Endothelial cell of umbilical vein (primary cell): ENCODE data around the gene GCH1. TPM values are rescaled to one million over a fixed set of nuclear protein-coding genes. Genes with fewer than 3 reads are reported as not detected.

Source experiments
- BruUV-seq: library from RNA; stranded (reverse); fragments of 400-500 nt; replicated peaks from 2 replicates; lab custom pipeline; 2021; lab: Mats Ljungman, UMichigan
- CTCF ChIA-PET: fragments of 300-600, 350-600 bp; sonication (Branson Sonifier 250); formaldehyde crosslinking; loops from one replicate; lab custom pipeline; 2021; ENCODE audit warnings: antibody characterized with exemption, inconsistent platforms; lab: Charles Lee
- POLR2A ChIA-PET: fragments of 300-600, 350-600 bp; sonication (Branson Sonifier 250); formaldehyde crosslinking; loops from one replicate; lab custom pipeline; 2021; ENCODE audit warnings: antibody characterized with exemption, inconsistent platforms; lab: Charles Lee
- DNase-seq: peaks from one replicate; pipeline ENCODE4 v3.0.0-alpha.2; 2011; ENCODE audit warnings: low read depth, low spot score
- FAIRE-seq: peaks from 2 replicates; lab custom pipeline; 2011; peaks lifted over from hg19 to GRCh38; lab: Jason Lieb, UNC
- H2AFZ ChIP-seq: 2 replicates; pipeline ENCODE4 v1.6.0; 2012; ENCODE audit warnings: low read depth, low read length, control low read depth, inconsistent platforms
- H3K27ac ChIP-seq: 2 replicates; pipeline ENCODE4 v1.5.1; 2011; ENCODE audit warnings: low read depth, mild to moderate bottlenecking, control low read depth, low read length, moderate library complexity; ENCODE audit not compliant: insufficient read depth
- H3K27me3 ChIP-seq, 2 experiments: 2 replicates each; pipeline versions ENCODE4 v1.6.0 to v1.6.1; 2011; ENCODE audit warnings: low read length in 2 of 2, mixed read lengths in 1 of 2; ENCODE audit not compliant: control insufficient read depth in 2 of 2, insufficient read depth in 2 of 2
- H3K36me3 ChIP-seq, 2 experiments: 2 replicates in 1 of 2; 3 replicates in 1 of 2; pipeline ENCODE4 v1.5.1; 2011; ENCODE audit warnings: low read length in 2 of 2, mild to moderate bottlenecking in 1 of 2, moderate library complexity in 1 of 2; ENCODE audit not compliant: control insufficient read depth in 2 of 2, insufficient read depth in 2 of 2; ENCODE audit errors: extremely low read depth in 1 of 2
- H3K4me1 ChIP-seq: 3 replicates; pipeline ENCODE4 v1.5.1; 2011; ENCODE audit warnings: mild to moderate bottlenecking, low read length; ENCODE audit not compliant: control insufficient read depth, insufficient read depth; ENCODE audit errors: extremely low read depth
- H3K4me2 ChIP-seq: 2 replicates; pipeline ENCODE4 v1.6.1; 2011; ENCODE audit warnings: low read length, control low read depth, mixed read lengths; ENCODE audit not compliant: insufficient read depth
- H3K4me3 ChIP-seq, 3 experiments: fragments of 200-600 bp in 1 of 3; sonication (generic), shearing (Covaris generic) in 1 of 3; replicated peaks in 1 of 3; 2 replicates each; pipeline ENCODE4 v1.5.1; 2011 to 2016; ENCODE audit warnings: control low read depth in 3 of 3, low read length in 3 of 3, mild to moderate bottlenecking in 2 of 3, inconsistent platforms in 1 of 3, low read depth in 1 of 3, moderate library complexity in 1 of 3; ENCODE audit not compliant: insufficient read depth in 1 of 3
- H3K79me2 ChIP-seq: 2 replicates; pipeline ENCODE4 v1.6.0; 2012; ENCODE audit warnings: low read length, inconsistent platforms; ENCODE audit not compliant: control insufficient read depth, insufficient read depth
- H3K9ac ChIP-seq: replicated peaks from 2 replicates; pipeline ENCODE3; 2011; ENCODE audit warnings: low read length, control low read depth; ENCODE audit not compliant: insufficient read depth; ENCODE audit errors: extremely low read depth
- H3K9me1 ChIP-seq: replicated peaks from 3 replicates; pipeline ENCODE4 v1.6.0; 2011; ENCODE audit warnings: mild to moderate bottlenecking, low read length; ENCODE audit not compliant: control insufficient read depth, insufficient read depth; ENCODE audit errors: extremely low read depth
- H3K9me3 ChIP-seq: replicated peaks from 2 replicates; pipeline ENCODE4 v1.5.1; 2012; ENCODE audit warnings: low read length, inconsistent platforms; ENCODE audit not compliant: control insufficient read depth, insufficient read depth
- H4K20me1 ChIP-seq: replicated peaks from 2 replicates; pipeline ENCODE3; 2011; ENCODE audit warnings: mild to moderate bottlenecking, low read length; ENCODE audit not compliant: control insufficient read depth, insufficient read depth; ENCODE audit errors: extremely low read depth
- EZH2 ChIP-seq: IDR thresholded peaks from 2 replicates; pipeline ENCODE4 v1.6.1; 2012; ENCODE audit warnings: borderline replicate concordance, low read depth, mild to moderate bottlenecking, moderate library complexity, low read length, inconsistent platforms; ENCODE audit not compliant: severe bottlenecking
- FOS ChIP-seq: IDR thresholded peaks from 2 replicates; pipeline ENCODE4 v1.6.1; 2011; ENCODE audit warnings: mild to moderate bottlenecking, low read length, moderate library complexity, borderline replicate concordance; ENCODE audit not compliant: insufficient read depth
- GATA2 ChIP-seq: IDR thresholded peaks from 2 replicates; pipeline ENCODE4 v1.7.0; 2011; ENCODE audit warnings: low read depth, mild to moderate bottlenecking, moderate library complexity, mixed read lengths, low read length; ENCODE audit not compliant: insufficient read length, insufficient read depth
- JUN ChIP-seq: IDR thresholded peaks from 2 replicates; pipeline ENCODE4 v1.6.1; 2011; ENCODE audit warnings: borderline replicate concordance, low read depth; ENCODE audit not compliant: insufficient read length, insufficient read depth
- MYC ChIP-seq: IDR thresholded peaks from one replicate; pipeline ENCODE4 v1.6.1; 2011; ENCODE audit warnings: mild to moderate bottlenecking, low read depth, low read length
- POLR2A ChIP-seq: IDR thresholded peaks from 2 replicates; pipeline ENCODE4 v1.6.1; 2012; ENCODE audit warnings: low read depth, mild to moderate bottlenecking, control low read depth, low read length
- POLR2AphosphoS5 ChIP-seq: IDR thresholded peaks from 2 replicates; pipeline ENCODE4 v1.6.1; 2012; ENCODE audit warnings: low read depth, mild to moderate bottlenecking, control low read depth, low read length, moderate library complexity; ENCODE audit not compliant: insufficient read depth
- dilution Hi-C: fragments of 300-500 bp; cut with MboI; formaldehyde crosslinking; loops from one replicate; pipeline ENCODE4 v1.15.0; 2019; ENCODE audit warnings: low sequenced_read_pairs; ENCODE audit not compliant: extremely low pct_ligation_motif_present
- intact Hi-C: fragments of 100-400 bp; cut with micrococcal nuclease; formaldehyde crosslinking; loops from one replicate; pipeline ENCODE4 v1.10.0; 2022
- polyA plus RNA-seq, 4 experiments: library from polyadenylated mRNA; depleted of rRNA in 3 of 4; stranded (reverse) in 3 of 4; unstranded in 1 of 4; fragments of >200 nt; gene quantifications; 2 replicates each; pipeline versions ENCODE4 v1.2.1 to v1.2.3, GENCODE V29; 2011 to 2012; ENCODE audit warnings: missing spikeins in 1 of 4
- total RNA-seq: library from RNA; stranded (reverse); gene quantifications from 2 replicates; pipeline ENCODE4 v1.2.3, GENCODE V29; 2021
- TF ChIP-seq, protein P1 (sequence below): IDR thresholded peaks from 2 replicates; pipeline ENCODE4 v1.6.1; 2011; ENCODE audit not compliant: insufficient read depth, insufficient read length
- TF ChIP-seq, protein P2 (sequence below), 2 donors: IDR thresholded peaks; 1 replicate in 1 of 2; 2 replicates in 1 of 2; pipeline ENCODE4 v1.5.1; 2011; ENCODE audit warnings: low read length in 2 of 2, mild to moderate bottlenecking in 2 of 2, moderate library complexity in 2 of 2, control low read depth in 1 of 2, inconsistent platforms in 1 of 2, low read depth in 1 of 2; ENCODE audit not compliant: insufficient read depth in 1 of 2; ENCODE audit errors: extremely low read depth in 1 of 2

The GCH1 gene
- total and polyA plus RNA-seq, 2 donors (not counting 3 experiments of a cell fraction or from before 2014, with no cell fraction given) = 3.6 to 4.6 TPM

DNA sequence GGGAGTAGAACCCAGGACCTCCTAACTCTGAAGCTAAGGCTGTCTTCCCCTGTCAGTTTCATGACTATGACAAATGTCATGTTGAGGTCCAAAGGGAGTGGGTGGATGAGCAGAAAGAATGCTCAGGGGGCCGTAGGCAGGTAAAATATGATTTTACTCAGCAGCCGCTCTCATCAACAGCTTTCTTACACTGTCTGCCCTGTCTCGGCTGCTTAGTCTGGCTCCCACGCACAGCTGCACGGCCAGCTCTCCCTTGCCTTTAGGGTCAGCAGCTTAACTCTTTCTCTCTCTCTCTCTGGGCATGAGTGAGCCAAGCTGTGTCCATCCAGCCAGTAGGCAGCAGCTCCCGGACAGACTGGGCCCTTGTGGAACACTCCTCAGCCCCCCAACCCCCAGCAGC, 95.2 kb downstream of the GCH1 start:
- intact Hi-C loops = loop anchor here (5.0 kb wide), 1 partner anchor 300 kb away; the partner anchor contains the start of gene CGRRF1
- no peak overlapping the region for H3K27ac ChIP-seq
- POLR2A ChIA-PET = no interaction called here

DNA sequence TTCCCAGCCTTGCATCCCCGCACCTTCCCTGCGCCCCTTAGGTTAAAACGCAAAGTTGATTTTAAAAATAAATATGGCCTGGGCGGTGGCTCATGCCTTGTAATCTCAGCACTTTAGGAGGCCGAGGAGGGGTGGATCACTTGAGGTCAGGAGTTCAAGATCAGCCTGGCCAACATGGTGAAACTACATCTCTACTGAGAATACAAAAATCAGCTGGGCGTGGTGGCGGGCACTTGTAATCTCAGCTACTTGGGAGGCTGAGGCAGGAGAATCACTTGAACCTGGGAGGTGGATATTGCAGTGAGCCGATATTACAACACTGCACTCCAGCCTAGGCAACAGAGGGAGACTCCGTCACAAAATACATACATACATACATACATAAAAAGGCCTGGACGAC, 96.0 kb downstream of the GCH1 start:
- no peak overlapping the region for H3K27ac ChIP-seq
- POLR2A ChIA-PET = no interaction called here

More for the DNA sequence above, 95.2 kb downstream of the GCH1 start:
- FAIRE-seq (no peak), DNase-seq (no peak)
- H3K36me3 ChIP-seq = no peaks in the 10 kb centered on the region
- no peak overlapping the region for H3K4me3 ChIP-seq
- no peak for TF ChIP-seq POLR2AphosphoS5
- TF ChIP-seq MYC = no peak
- TF ChIP-seq, protein P1, sequence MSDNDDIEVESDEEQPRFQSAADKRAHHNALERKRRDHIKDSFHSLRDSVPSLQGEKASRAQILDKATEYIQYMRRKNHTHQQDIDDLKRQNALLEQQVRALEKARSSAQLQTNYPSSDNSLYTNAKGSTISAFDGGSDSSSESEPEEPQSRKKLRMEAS = no peak
- TF ChIP-seq POLR2A = no peak
- no peaks in the 10 kb centered on the region for H3K9me3 ChIP-seq
- H3K4me2 ChIP-seq = no peak overlapping the region
- CTCF ChIA-PET = interaction anchor here (0.6 to 4.8 kb wide), 9 partner anchors 11 to 320 kb away, joined by 3 to 50 read pairs (median 3); partner anchors contain the start of gene SAMD4A
- H4K20me1 ChIP-seq = no peaks in the 10 kb centered on the region
- no peaks in the 10 kb centered on the region for H3K79me2 ChIP-seq
- no peak overlapping the region for H3K9ac ChIP-seq
- H3K9me1 ChIP-seq = no peaks in the 10 kb centered on the region
- dilution Hi-C loops = no loop called here
- no TSS peak for BruUV-seq
- no peak overlapping the region for H2AFZ ChIP-seq
- no peaks in the 10 kb centered on the region for H3K4me1 ChIP-seq
- H3K27me3 ChIP-seq = peaks cover 4 to 9% of the 10 kb centered on the region in 2 experiments

More for the DNA sequence above, 96.0 kb downstream of the GCH1 start:
- H3K4me3 ChIP-seq = no peak overlapping the region
- BruUV-seq = no TSS peak
- H4K20me1 ChIP-seq = no peaks in the 10 kb centered on the region
- CTCF ChIA-PET = interaction anchor here (0.5 to 5.9 kb wide), 32 partner anchors 8 to 440 kb away, joined by 3 to 70 read pairs (median 4); partner anchors contain the start of gene CGRRF1
- dilution Hi-C loops (no loop called here), intact Hi-C loops (loop anchor here (1.0 to 5.0 kb wide), 3 partner anchors 87 to 299 kb away; partner anchors contain the start of gene CGRRF1)
- H3K9me1 ChIP-seq = no peaks in the 10 kb centered on the region
- H3K4me1 ChIP-seq = no peaks in the 10 kb centered on the region
- no peak overlapping the region for H3K9ac ChIP-seq
- H3K36me3 ChIP-seq = no peaks in the 10 kb centered on the region
- peaks cover 2 to 6% of the 10 kb centered on the region in 2 experiments for H3K27me3 ChIP-seq
- H3K9me3 ChIP-seq = no peaks in the 10 kb centered on the region
- no peak for DNase-seq
- H3K79me2 ChIP-seq = no peaks in the 10 kb centered on the region
- FAIRE-seq = no peak
- H2AFZ ChIP-seq = no peak overlapping the region
- TF ChIP-seq, protein P2, sequence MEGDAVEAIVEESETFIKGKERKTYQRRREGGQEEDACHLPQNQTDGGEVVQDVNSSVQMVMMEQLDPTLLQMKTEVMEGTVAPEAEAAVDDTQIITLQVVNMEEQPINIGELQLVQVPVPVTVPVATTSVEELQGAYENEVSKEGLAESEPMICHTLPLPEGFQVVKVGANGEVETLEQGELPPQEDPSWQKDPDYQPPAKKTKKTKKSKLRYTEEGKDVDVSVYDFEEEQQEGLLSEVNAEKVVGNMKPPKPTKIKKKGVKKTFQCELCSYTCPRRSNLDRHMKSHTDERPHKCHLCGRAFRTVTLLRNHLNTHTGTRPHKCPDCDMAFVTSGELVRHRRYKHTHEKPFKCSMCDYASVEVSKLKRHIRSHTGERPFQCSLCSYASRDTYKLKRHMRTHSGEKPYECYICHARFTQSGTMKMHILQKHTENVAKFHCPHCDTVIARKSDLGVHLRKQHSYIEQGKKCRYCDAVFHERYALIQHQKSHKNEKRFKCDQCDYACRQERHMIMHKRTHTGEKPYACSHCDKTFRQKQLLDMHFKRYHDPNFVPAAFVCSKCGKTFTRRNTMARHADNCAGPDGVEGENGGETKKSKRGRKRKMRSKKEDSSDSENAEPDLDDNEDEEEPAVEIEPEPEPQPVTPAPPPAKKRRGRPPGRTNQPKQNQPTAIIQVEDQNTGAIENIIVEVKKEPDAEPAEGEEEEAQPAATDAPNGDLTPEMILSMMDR (IDR thresholded peaks at IDR 0.05; ENCODE audit: extremely low read depth in 1 of 2, insufficient read depth in 1 of 2, low read depth in 1 of 2, low read length in 2 of 2) = no peak
- TF ChIP-seq, protein P1 = no peak
- no peak for TF ChIP-seq JUN
- no peak for TF ChIP-seq POLR2A
- TF ChIP-seq MYC = no peak
- no peak for TF ChIP-seq GATA2
- no peak for TF ChIP-seq POLR2AphosphoS5
- no peak for TF ChIP-seq FOS
- TF ChIP-seq EZH2 = no peak
- no peak overlapping the region for H3K4me2 ChIP-seq
